Hepatocyte (in vitro differentiated cells): Measurements from ENCODE around the gene MCF2L. TPM values are rescaled to one million over a fixed set of nuclear protein-coding genes. Genes with fewer than 3 reads are reported as not detected.

ENCODE experiments used
- DNase-seq: peaks from one replicate; pipeline ENCODE4 v3.0.0-alpha.2; 2016; ENCODE audit warnings: low spot score
- H2AFZ ChIP-seq: fragments of 200-600 bp; sonication (generic); 2 replicates; pipeline ENCODE4 v1.6.0; 2016; ENCODE audit warnings: antibody characterized with exemption, mild to moderate bottlenecking
- H3K27ac ChIP-seq: fragments of 200-600 bp; sonication (generic); 2 replicates; pipeline ENCODE4 v1.5.1; 2016; ENCODE audit warnings: mild to moderate bottlenecking
- H3K27me3 ChIP-seq: fragments of 200-600 bp; sonication (generic); 2 replicates; pipeline ENCODE4 v1.6.1; 2016
- H3K36me3 ChIP-seq: fragments of 200-600 bp; sonication (generic); replicated peaks from 2 replicates; pipeline ENCODE4 v1.5.1; 2016; ENCODE audit warnings: low read depth; ENCODE audit not compliant: insufficient read depth
- H3K4me1 ChIP-seq: fragments of 200-600 bp; sonication (generic); 2 replicates; pipeline ENCODE4 v1.5.1; 2016; ENCODE audit warnings: mild to moderate bottlenecking, moderate library complexity; ENCODE audit not compliant: insufficient read depth
- H3K4me2 ChIP-seq: fragments of 200-600 bp; sonication (generic); 2 replicates; pipeline ENCODE4 v1.6.0; 2016
- H3K4me3 ChIP-seq: fragments of 200-600 bp; sonication (generic); 2 replicates; pipeline ENCODE4 v1.5.1; 2016; ENCODE audit warnings: mild to moderate bottlenecking
- H3K79me2 ChIP-seq: fragments of 200-600 bp; sonication (generic); 2 replicates; pipeline ENCODE4 v1.6.0; 2017; ENCODE audit warnings: mild to moderate bottlenecking
- H3K9me2 ChIP-seq: fragments of 200-600 bp; sonication (generic); replicated peaks from 2 replicates; pipeline ENCODE4 v1.6.0; 2017; ENCODE audit warnings: mild to moderate bottlenecking; ENCODE audit not compliant: insufficient read depth
- H3K9me3 ChIP-seq: fragments of 200-600 bp; sonication (generic); 2 replicates; pipeline ENCODE4 v1.5.1; 2016; ENCODE audit warnings: low read depth, mild to moderate bottlenecking
- H4K20me1 ChIP-seq: fragments of 200-600 bp; sonication (generic); 2 replicates; pipeline ENCODE4 v1.6.0; 2016; ENCODE audit warnings: mild to moderate bottlenecking; ENCODE audit not compliant: insufficient read depth, poor library complexity, severe bottlenecking
- EZH2 ChIP-seq: fragments of 200-600 bp; sonication (generic); IDR thresholded peaks from 2 replicates; pipeline ENCODE4 v1.6.1; 2016; ENCODE audit warnings: antibody characterized with exemption, mild to moderate bottlenecking, borderline replicate concordance
- EZH2phosphoT487 ChIP-seq: fragments of 200-600 bp; sonication (generic); IDR thresholded peaks from one replicate; pipeline ENCODE4 v1.6.1; 2018; ENCODE audit warnings: antibody characterized with exemption, mild to moderate bottlenecking, low read depth, moderate library complexity; ENCODE audit not compliant: unreplicated experiment, severe bottlenecking
- WGBS: methylation state at CpG from one replicate; pipeline ENCODE4 v1.1.6; 2016; ENCODE audit warnings: low lambda C conversion rate; ENCODE audit errors: missing lambda C conversion rate; 5-methylcytosine and 5-hydroxymethylcytosine counted together
- polyA plus RNA-seq: library from polyadenylated mRNA; unstranded; fragments of >200 nt; fragmentation: Nextera tagmentation; extraction: Ambion mirVana; gene quantifications from 2 replicates; pipeline ENCODE4 v1.2.1, GENCODE V29; 2016
- total RNA-seq: library from RNA; depleted of rRNA; stranded (reverse); fragments of >200 nt; gene quantifications from 2 replicates; pipeline ENCODE4 v1.2.3, GENCODE V29; 2014
- TF ChIP-seq, protein P1 (sequence below): fragments of 200-600 bp; sonication (generic); IDR thresholded peaks from 2 replicates; pipeline ENCODE4 v1.5.1; 2016; ENCODE audit warnings: antibody characterized with exemption, mild to moderate bottlenecking; ENCODE audit not compliant: poor library complexity

MCF2L gene
- total and polyA plus RNA-seq, 2 experiments from 2014 or later, result 11.1 to 22.4 TPM

DNA sequence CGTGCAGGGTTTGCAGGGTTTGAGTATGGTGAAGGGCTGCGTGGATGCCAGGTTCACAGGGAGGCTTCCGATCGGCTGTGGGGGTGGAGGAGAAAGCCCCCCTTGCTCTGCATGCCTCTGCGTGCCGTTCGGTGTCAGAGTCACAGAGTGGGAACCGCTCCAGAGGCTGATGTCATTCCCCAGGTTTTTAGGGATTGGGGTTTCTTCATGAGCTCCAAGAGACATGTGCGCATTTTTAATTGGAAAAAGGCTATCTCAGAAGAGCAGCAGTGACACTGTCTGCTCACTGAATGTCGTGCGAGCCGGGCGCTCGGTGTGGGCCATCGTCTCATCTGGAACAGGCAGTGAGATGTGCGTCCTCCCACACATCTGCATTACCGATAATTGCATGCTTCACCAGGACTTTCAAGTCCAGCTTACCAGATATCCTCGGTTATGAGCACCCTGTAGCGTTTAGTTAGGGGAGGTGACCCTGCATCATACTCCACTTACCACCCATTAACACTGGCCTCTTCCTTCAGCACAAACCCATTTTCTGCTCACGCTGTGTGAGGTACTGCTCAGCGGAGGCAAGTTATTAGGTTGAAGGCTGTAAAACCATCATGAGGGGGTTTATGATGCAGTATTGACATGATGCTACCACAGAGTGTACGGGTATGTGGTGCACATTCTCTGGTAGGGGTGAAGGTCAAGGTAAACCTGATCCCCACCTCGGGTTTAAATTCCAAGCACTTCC is 1.7 kb downstream of the MCF2L start:
- Histone ChIP-seq H3K4me3 (no peak overlapping the region), H3K36me3 (no peaks in the 10 kb centered on the region), H3K4me1 (peaks cover 9% of the 10 kb centered on the region), H4K20me1 (no peaks in the 10 kb centered on the region), H3K79me2 (peaks cover 8% of the 10 kb centered on the region), H3K27me3 (no peaks in the 10 kb centered on the region), H3K27ac (no peak overlapping the region), H3K4me2 (peak overlapping the region; percentile 99), H3K9me2 (no peaks in the 10 kb centered on the region), H3K9me3 (no peaks in the 10 kb centered on the region), H2AFZ (no peak overlapping the region)
- TF ChIP-seq, protein P1, sequence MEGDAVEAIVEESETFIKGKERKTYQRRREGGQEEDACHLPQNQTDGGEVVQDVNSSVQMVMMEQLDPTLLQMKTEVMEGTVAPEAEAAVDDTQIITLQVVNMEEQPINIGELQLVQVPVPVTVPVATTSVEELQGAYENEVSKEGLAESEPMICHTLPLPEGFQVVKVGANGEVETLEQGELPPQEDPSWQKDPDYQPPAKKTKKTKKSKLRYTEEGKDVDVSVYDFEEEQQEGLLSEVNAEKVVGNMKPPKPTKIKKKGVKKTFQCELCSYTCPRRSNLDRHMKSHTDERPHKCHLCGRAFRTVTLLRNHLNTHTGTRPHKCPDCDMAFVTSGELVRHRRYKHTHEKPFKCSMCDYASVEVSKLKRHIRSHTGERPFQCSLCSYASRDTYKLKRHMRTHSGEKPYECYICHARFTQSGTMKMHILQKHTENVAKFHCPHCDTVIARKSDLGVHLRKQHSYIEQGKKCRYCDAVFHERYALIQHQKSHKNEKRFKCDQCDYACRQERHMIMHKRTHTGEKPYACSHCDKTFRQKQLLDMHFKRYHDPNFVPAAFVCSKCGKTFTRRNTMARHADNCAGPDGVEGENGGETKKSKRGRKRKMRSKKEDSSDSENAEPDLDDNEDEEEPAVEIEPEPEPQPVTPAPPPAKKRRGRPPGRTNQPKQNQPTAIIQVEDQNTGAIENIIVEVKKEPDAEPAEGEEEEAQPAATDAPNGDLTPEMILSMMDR, result no peak
- 92% methylated on average over 23 of the region's 23 CpGs for WGBS
- no peak for DNase-seq

DNA sequence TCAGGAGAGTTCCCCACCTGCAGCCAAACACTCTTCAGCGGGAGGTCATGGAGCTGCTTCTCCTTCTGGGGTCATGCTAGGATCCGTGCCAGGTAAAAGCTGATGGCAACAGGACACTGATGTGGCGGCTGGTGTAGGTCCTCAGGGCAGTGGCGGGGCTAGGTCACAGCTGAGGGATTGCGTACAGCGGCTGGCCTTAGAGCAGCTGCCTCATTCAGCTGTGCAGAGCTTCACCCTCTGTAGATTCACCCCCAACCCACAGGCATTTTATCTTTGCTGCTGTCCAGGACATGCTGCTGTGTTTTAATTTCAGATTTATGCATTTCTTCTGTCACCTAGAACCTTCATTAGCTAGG is 2.3 kb downstream of the MCF2L start:
- H3K27ac ChIP-seq, result no peak overlapping the region
- no peaks in the 10 kb centered on the region for H3K27me3 ChIP-seq
- no peaks in the 10 kb centered on the region for H3K9me2 ChIP-seq
- H3K4me2 ChIP-seq, result no peak overlapping the region
- H3K4me1 ChIP-seq, result peaks cover 9% of the 10 kb centered on the region
- 98% methylated on average over 6 of the region's 6 CpGs for WGBS
- H3K9me3 ChIP-seq, result no peaks in the 10 kb centered on the region
- no peaks in the 10 kb centered on the region for H4K20me1 ChIP-seq
- no peak for DNase-seq
- H3K36me3 ChIP-seq, result no peaks in the 10 kb centered on the region
- no peak overlapping the region for H3K4me3 ChIP-seq
- TF ChIP-seq EZH2, result no peak
- TF ChIP-seq, protein P1, result no peak
- no peak for TF ChIP-seq EZH2phosphoT487
- H2AFZ ChIP-seq, result no peak overlapping the region
- peaks cover 8% of the 10 kb centered on the region for H3K79me2 ChIP-seq

GRCh38 chr13:112972258-112972657 is 3.2 kb downstream of the MCF2L start:
- no peak for DNase-seq
- Histone ChIP-seq H4K20me1 (no peaks in the 10 kb centered on the region), H2AFZ (no peak overlapping the region), H3K4me3 (no peak overlapping the region), H3K27me3 (no peaks in the 10 kb centered on the region), H3K9me3 (no peaks in the 10 kb centered on the region), H3K27ac (no peak overlapping the region), H3K4me1 (peaks cover 9% of the 10 kb centered on the region), H3K79me2 (peaks cover 8% of the 10 kb centered on the region), H3K4me2 (no peak overlapping the region), H3K36me3 (no peaks in the 10 kb centered on the region), H3K9me2 (no peaks in the 10 kb centered on the region)
- 94% methylated on average over 1 of the region's 1 CpG for WGBS
- no peak for TF ChIP-seq EZH2
- no peak for TF ChIP-seq EZH2phosphoT487
- TF ChIP-seq, protein P1, result no peak
